Measurements from ENCODE around the gene PITPNM3.

GRCh38 chr17:6583411-6583810 is 27.1 kb upstream of the PITPNM3 start:
- TF ChIP-seq CTCF (conservative IDR thresholded peaks at IDR 0.05 in 1 of 2, IDR thresholded peaks at IDR 0.05 in 1 of 2; ENCODE audit: extremely low read depth in 1 of 2, insufficient read depth in 1 of 2, low read depth in 1 of 2, low read length in 2 of 2), result no peak
- no peak for TF ChIP-seq EZH2 (IDR thresholded peaks at IDR 0.05; ENCODE audit: borderline replicate concordance, low read length)
